GM19043 (cell line): ENCODE measurements around the gene RAPGEF2.
A peak's percentile ranks its signal among the peaks of the same experiment; 100 is the strongest.
"Not testable (repeated sequence)": the region's sequence is repeated elsewhere in the genome, so short reads cannot be mapped to it uniquely, and the experiment has no call there.

Source experiments
- ATAC-seq: cut with Tn5 transposase; IDR thresholded peaks from one replicate; pipeline ENCODE4 v1.9.1; 2021; ENCODE audit warnings: low read depth; ENCODE audit not compliant: unreplicated experiment

Gene RAPGEF2

DNA sequence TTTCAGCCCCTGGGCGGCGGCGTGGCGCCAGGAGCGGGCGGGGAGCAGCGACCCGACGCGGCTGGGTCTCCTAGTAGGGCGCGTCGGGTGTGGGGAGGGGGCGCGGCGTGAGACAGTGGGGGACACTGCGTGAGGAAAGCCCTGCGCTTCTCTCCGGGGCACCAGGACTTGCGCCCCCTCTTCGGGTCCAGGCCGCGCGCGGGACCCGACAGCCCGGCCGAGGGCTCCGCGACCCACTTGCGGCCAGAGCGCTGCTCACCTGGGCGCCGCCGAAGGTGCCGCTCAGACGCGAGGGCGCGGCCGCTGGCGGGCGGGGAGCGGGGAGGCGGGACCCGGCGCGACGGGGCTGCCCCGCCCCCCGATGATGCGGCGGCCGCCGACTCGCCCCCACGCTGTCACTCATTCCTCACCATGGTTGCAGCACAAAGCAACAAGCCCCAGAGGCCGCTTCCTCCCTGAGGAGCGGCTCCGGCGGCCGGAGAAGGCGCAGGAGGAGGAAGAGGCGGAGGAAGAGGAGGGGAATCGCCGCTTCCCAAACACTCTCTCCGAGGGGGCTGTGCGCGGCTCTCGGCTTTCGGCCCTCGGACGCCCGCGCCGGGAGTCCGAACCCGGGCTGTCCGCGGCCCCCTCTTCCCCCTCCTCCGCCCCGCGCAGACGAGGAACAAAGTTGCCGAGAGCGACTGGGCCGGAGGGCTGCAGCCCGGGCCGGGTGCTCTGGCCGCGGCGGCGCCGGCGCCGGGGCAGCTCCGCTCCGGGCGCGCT lies at the start of gene RAPGEF2:
RAPGEF2 (plus strand) TSS at position 458 of the 762 bp plus-strand sequence. CDS start 1,084 bp downstream, outside the sequence.
- peak; percentile 68 for ATAC-seq

DNA sequence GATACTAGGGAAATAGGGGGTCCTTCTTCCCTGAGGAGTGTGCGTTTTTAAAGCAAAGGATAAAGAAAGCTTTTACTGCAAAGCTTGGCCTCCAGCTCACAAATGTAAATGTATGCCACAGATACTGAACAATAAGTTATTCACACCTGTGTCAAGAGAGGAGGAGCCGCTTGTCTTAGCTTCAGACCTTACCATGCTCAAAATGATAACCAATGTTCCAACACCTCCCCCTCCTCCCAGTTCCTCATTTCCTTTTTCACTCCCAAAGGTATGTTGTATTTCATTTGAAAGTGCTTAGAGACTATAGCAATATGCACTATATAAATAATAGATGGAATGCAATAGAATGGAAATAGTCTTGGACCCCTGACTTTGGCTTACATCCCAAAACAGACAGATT lies 47.0 kb upstream of the RAPGEF2 start:
- ATAC-seq = no peak

GRCh38 chr4:159060161-159060560 lies 42.7 kb upstream of the RAPGEF2 start:
- no peak for ATAC-seq

- no peak for ATAC-seq
These were observed 40.5 kb upstream of the RAPGEF2 start for GRCh38 chr4:159062381-159062780.

DNA sequence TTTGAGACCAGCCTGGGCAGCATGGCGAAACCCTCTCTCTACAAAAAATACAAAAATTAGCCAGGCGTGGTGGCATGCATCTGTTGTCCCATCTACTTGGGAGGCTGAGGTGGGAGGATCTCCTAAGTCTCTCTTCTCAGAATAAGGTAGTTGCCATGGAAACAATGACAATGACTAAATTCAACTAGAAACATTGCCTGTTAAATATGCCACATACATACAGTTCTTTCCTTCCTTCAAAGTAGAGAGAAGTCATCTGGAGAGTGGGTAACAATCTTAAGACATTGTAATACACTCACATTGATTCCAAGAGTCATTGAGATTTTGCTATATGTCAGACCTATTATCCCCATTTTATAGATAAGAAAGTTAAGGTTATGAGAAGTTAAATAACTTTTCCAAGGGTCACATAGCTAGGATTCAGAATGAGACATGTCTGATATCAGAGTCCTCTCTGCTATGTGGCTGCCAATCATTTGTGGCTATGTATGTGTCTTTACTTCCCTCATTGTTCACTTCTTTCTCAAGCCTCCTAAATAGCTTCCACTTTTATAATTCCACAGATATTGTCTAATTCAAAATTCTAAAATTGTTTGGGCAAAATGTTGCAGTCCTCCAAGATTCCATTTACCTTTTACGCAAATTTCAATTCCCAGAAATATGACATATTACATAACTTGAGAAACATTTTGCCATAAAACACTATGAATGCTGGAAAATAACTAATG lies 37.2 kb upstream of the RAPGEF2 start:
- ATAC-seq = no peak

- ATAC-seq = not testable (repeated sequence)
These were observed 34.7 kb upstream of the RAPGEF2 start for GRCh38 chr4:159068139-159068538.

DNA sequence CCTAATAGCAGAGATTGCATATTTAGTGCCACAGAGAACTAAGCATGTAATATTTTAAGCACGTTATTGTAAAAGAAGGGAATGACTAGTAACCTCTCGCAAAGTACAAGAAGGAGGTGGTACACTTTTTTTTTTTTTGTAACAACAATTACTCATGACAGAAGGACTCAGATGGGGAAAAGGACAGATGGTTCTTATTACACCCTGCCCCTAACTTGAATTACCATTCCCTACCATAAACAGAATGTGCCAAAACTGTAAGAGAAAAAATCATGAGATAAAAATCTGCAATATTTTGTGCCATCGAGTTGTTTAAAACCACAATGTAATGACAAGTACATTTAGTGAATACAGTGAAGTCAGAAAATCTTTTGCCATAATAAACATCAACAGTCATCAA lies 33.0 kb upstream of the RAPGEF2 start:
- ATAC-seq = no peak

DNA sequence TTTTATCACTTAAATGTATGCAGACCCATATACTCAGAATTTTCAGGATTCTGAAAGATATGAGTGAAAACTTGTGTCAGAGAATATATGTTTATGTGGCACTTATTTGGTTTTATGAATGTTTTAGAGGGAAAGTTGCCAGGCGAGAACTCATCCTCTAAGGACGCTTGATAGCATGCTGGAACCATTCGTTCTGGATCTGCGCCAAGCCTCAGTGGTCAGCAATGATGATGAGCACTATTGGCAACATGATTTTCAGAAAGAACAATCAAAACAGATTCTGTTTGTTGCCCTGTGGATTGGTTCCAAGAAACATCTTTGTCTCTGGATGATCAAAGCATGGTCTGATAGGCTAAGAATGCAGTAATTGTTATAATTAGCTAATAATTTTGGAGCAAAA lies 32.1 kb upstream of the RAPGEF2 start:
- no peak for ATAC-seq

- no peak for ATAC-seq
These were observed 31.5 kb upstream of the RAPGEF2 start for GRCh38 chr4:159071178-159071968.

DNA sequence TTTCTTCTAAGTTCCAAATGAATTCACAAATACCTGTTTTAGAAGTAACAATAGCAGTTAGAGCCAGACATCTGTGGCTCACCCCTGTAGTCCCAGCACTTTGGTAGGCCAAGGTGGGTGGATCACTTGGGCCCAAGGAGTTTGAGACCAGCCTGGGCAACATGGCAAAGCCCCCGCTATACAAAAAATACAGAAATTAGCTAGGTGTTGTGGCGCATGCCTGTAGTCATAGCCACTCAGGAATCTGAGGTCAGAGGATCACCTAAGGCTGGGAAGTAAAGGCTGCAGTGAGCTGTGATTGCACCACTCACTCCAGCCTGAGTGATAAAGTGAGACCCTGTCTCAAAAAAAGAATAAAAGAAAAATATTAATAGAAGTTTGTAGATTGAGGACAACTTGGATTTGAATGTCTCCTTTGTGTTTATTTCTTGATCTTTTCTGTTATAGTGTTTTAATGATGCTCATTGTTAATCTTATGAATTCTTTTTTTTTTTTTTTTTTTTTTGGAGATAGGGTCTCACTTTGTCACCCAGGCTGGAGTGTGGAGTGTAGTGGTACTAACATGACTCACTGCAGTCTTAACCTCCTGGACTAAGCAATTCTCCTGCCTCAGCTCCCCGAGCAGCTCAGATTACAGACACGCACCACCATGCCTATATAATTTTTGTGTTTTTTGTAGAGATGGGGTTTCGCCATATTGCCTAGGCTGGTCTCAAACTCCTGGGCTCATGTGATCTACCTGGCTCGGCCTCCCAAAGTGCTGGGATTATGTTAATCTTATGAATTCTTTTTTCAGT lies 30.7 kb upstream of the RAPGEF2 start:
- ATAC-seq = no peak

- no peak for ATAC-seq
These were observed 27.3 kb upstream of the RAPGEF2 start for GRCh38 chr4:159075531-159075932.

GRCh38 chr4:159077018-159077417 lies 25.9 kb upstream of the RAPGEF2 start:
- ATAC-seq = not testable (repeated sequence)

- ATAC-seq = peak; percentile 97
These were observed 25.0 kb upstream of the RAPGEF2 start for GRCh38 chr4:159077702-159078495.

DNA sequence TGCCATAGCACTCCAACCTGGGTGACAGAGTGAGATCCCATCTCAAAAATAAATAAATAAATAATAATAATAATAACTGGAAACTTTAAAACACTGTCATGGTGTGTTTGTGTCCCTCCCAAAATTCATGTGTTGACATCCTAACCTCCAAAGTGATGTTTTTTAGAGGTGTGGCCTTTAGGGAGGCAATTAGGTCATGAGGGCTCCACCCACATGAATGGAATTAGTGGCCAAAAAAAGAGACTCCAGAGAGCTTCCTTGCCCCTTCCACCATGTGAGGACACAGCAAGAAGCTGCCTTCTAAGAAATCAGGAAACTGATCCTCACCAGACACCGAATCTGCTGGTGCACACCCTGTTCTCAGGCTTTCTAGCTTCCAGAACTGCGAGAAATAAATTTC lies 23.8 kb upstream of the RAPGEF2 start:
- ATAC-seq = no peak

GRCh38 chr4:159086606-159087005 lies 16.3 kb upstream of the RAPGEF2 start:
- ATAC-seq = no peak

- no peak for ATAC-seq
These were observed 12.6 kb upstream of the RAPGEF2 start for GRCh38 chr4:159090255-159090654.

GRCh38 chr4:159094156-159094555 lies 8.7 kb upstream of the RAPGEF2 start:
- ATAC-seq = not testable (repeated sequence)

DNA sequence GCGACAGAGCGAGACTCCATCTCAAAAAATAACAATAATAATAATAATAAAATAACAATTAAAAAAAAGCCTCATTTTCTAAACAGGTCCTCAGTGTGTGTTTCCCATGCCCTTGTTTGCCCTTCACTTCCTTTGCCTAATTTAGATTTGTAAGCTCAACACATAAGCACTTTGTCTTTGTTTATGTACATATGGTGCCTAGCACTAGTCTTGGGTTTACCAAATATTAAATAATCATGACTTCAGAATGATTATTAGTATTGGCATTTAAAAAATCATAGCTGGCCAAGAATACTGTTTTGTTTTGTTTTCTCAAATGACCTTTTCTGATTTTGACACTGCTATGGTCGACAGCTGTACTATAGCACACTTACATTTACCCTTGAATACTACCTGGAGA lies 6.4 kb upstream of the RAPGEF2 start:
- ATAC-seq = no peak

- no peak for ATAC-seq
These were observed 5.7 kb upstream of the RAPGEF2 start for GRCh38 chr4:159097144-159097543.

- ATAC-seq = no peak
These were observed 5.1 kb upstream of the RAPGEF2 start for GRCh38 chr4:159097785-159098184.
